HepG2 (cell line): ENCODE measurements around the gene TSC1. TPM values are rescaled to one million over a fixed set of nuclear protein-coding genes. Genes with fewer than 3 reads are reported as not detected.

ENCODE experiments used
- ATAC-seq: fragments of 200-7000 bp; cut with Tn5 transposase; 3 replicates; pipeline ENCODE4 v1.9.1; 2020; ENCODE audit warnings: mild to moderate bottlenecking, moderate library complexity
- BruUV-seq: library from RNA; stranded (reverse); fragments of 400-500 nt; replicated peaks from 2 replicates; lab custom pipeline; 2021; lab: Mats Ljungman, UMichigan
- CTCF ChIA-PET: fragments of 300-600 bp; formaldehyde crosslinking; extraction: SDS; loops from one replicate; lab custom pipeline; 2021; ENCODE audit warnings: low total read pairs, inconsistent platforms, low intra/inter-chr PET ratio; lab: Yijun Ruan, JAX
- POLR2A ChIA-PET: fragments of 350-600 bp; sonication (Branson Sonifier 250); formaldehyde crosslinking; loops from one replicate; lab custom pipeline; 2020; ENCODE audit warnings: antibody characterized with exemption, inconsistent platforms; lab: Yijun Ruan, JAX
- DNase-seq: peaks from one replicate; pipeline ENCODE4 v3.0.0-alpha.2; 2015; ENCODE audit warnings: low spot score
- FAIRE-seq: peaks from 3 replicates; lab custom pipeline; 2011; peaks lifted over from hg19 to GRCh38; lab: Jason Lieb, UNC
- H2AFZ ChIP-seq: one replicate; pipeline ENCODE4 v1.6.1; 2011; ENCODE audit warnings: low read length, inconsistent platforms
- H3K27ac ChIP-seq: fragments of 300-600 bp; 3 replicates; pipeline ENCODE4 v1.8.0; 2011; ENCODE audit warnings: mixed run types, mild to moderate bottlenecking, mixed read lengths, low read length, inconsistent platforms; ENCODE audit not compliant: insufficient read depth; ENCODE audit errors: extremely low read length
- H3K27me3 ChIP-seq, 2 experiments: fragments of 200-600 bp in 1 of 2; 2 replicates in 1 of 2; 3 replicates in 1 of 2; pipeline versions ENCODE4 v1.6.0 to v1.8.0; 2011; ENCODE audit warnings: low read length in 2 of 2, mild to moderate bottlenecking in 2 of 2, moderate library complexity in 2 of 2, inconsistent platforms in 1 of 2; ENCODE audit not compliant: insufficient read depth in 2 of 2, control insufficient read depth in 1 of 2
- H3K36me3 ChIP-seq, 2 experiments: fragments of 200-600 bp in 1 of 2; replicated peaks in 1 of 2; 2 replicates in 1 of 2; 3 replicates in 1 of 2; pipeline versions ENCODE4 v1.5.1 to v1.8.0; 2011; ENCODE audit warnings: low read length in 2 of 2, inconsistent platforms in 1 of 2; ENCODE audit not compliant: insufficient read depth in 2 of 2, control insufficient read depth in 1 of 2
- H3K4me1 ChIP-seq: 2 replicates; pipeline ENCODE4 v1.5.1; 2012; ENCODE audit warnings: low read length, inconsistent platforms; ENCODE audit not compliant: insufficient read depth
- H3K4me2 ChIP-seq: 2 replicates; pipeline ENCODE4 v1.6.0; 2011; ENCODE audit warnings: low read depth, low read length, inconsistent platforms
- H3K4me3 ChIP-seq, 3 experiments: fragments of 200-600 bp in 1 of 3; sonication (generic), shearing (Covaris generic) in 1 of 3; replicated peaks in 1 of 3; 2 replicates each; pipeline ENCODE4 v1.5.1; 2011 to 2016; ENCODE audit warnings: low read length in 3 of 3, inconsistent platforms in 2 of 3, low read depth in 2 of 3, mild to moderate bottlenecking in 2 of 3, control low read depth in 1 of 3, mixed read lengths in 1 of 3; ENCODE audit not compliant: insufficient read depth in 1 of 3
- H3K79me2 ChIP-seq: one replicate; pipeline ENCODE4 v1.6.1; 2011; ENCODE audit warnings: low read length, inconsistent platforms; ENCODE audit not compliant: insufficient read depth
- H3K9ac ChIP-seq: 2 replicates; pipeline ENCODE4 v1.6.0; 2011; ENCODE audit warnings: mild to moderate bottlenecking, low read depth, low read length, inconsistent platforms; ENCODE audit not compliant: insufficient read depth
- H3K9me3 ChIP-seq: 2 replicates; pipeline ENCODE4 v1.5.1; 2012; ENCODE audit warnings: mild to moderate bottlenecking, low read length
- H4K20me1 ChIP-seq: 2 replicates; pipeline ENCODE4 v1.6.0; 2011; ENCODE audit warnings: inconsistent platforms, mild to moderate bottlenecking, low read length, moderate library complexity; ENCODE audit not compliant: insufficient read depth
- ARID3A ChIP-seq: IDR thresholded peaks from 2 replicates; pipeline ENCODE4 v1.6.1; 2012; ENCODE audit warnings: low read depth, low read length, improper control_type of control experiment
- FOSL1 ChIP-seq: sonication (generic); formaldehyde crosslinking; IDR thresholded peaks from 2 replicates; pipeline ENCODE4 v1.9.0; 2021; ENCODE audit warnings: missing genetic modification reagents, borderline replicate concordance
- FOXO4 ChIP-seq: sonication (generic); formaldehyde crosslinking; conservative IDR thresholded peaks from 2 replicates; pipeline ENCODE4 v1.8.1; 2023; ENCODE audit warnings: missing genetic modification reagents
- HNRNPK ChIP-seq: fragments of 200-400 bp; formaldehyde crosslinking; IDR thresholded peaks from 2 replicates; pipeline ENCODE4 v1.6.1; 2018; ENCODE audit warnings: low read length, low read depth, moderate library complexity, mild to moderate bottlenecking; ENCODE audit not compliant: poor library complexity, severe bottlenecking
- MIER2 ChIP-seq: IDR thresholded peaks from 2 replicates; pipeline ENCODE4 v1.6.1; 2016; ENCODE audit warnings: missing biosample characterization, missing genetic modification reagents
- MZF1 ChIP-seq: sonication (generic); formaldehyde crosslinking; IDR thresholded peaks from 2 replicates; pipeline ENCODE4 v1.8.1; 2023; ENCODE audit warnings: mild to moderate bottlenecking, missing genetic modification reagents, borderline replicate concordance
- NFATC3 ChIP-seq: sonication (generic); formaldehyde crosslinking; IDR thresholded peaks from 2 replicates; pipeline ENCODE4 v1.5.1; 2020; ENCODE audit warnings: mild to moderate bottlenecking, missing genetic modification reagents
- NFRKB ChIP-seq: fragments of 450-650 bp; IDR thresholded peaks from 2 replicates; pipeline ENCODE4 v1.6.1; 2017
- PATZ1 ChIP-seq: sonication (generic); formaldehyde crosslinking; IDR thresholded peaks from 2 replicates; pipeline ENCODE4 v1.4.0; 2020; ENCODE audit warnings: missing genetic modification reagents
- RXRB ChIP-seq: IDR thresholded peaks from 2 replicates; pipeline ENCODE4 v1.6.1; 2016; ENCODE audit warnings: borderline replicate concordance, missing genetic modification reagents, missing compliant biosample characterization
- SALL1 ChIP-seq: sonication (generic); formaldehyde crosslinking; IDR thresholded peaks from 2 replicates; pipeline ENCODE4 v1.8.0; 2022; ENCODE audit warnings: mild to moderate bottlenecking, missing genetic modification reagents
- SUZ12 ChIP-seq: fragments of 150-350 bp; IDR thresholded peaks from 2 replicates; pipeline ENCODE4 v1.6.1; 2014; ENCODE audit warnings: low read depth, low read length
- ZBTB2 ChIP-seq: sonication (generic); formaldehyde crosslinking; IDR thresholded peaks from 2 replicates; pipeline ENCODE4 v1.8.0; 2022; ENCODE audit warnings: low read depth, missing genetic modification reagents
- ZNF101 ChIP-seq: sonication (generic); formaldehyde crosslinking; IDR thresholded peaks from 2 replicates; pipeline ENCODE4 v1.4.0; 2020; ENCODE audit warnings: mild to moderate bottlenecking, low read depth, missing genetic modification reagents, borderline replicate concordance
- ZNF224 ChIP-seq: sonication (generic); formaldehyde crosslinking; IDR thresholded peaks from 2 replicates; pipeline ENCODE4 v1.5.0; 2020; ENCODE audit warnings: mild to moderate bottlenecking, missing genetic modification reagents
- ZNF614 ChIP-seq: IDR thresholded peaks from 2 replicates; pipeline ENCODE4 v1.6.1; 2018; ENCODE audit warnings: missing biosample characterization, missing genetic modification reagents, inconsistent platforms, borderline replicate concordance
- ZNF891 ChIP-seq: sonication (generic); formaldehyde crosslinking; IDR thresholded peaks from 2 replicates; pipeline ENCODE4 v1.5.0; 2020; ENCODE audit warnings: mild to moderate bottlenecking, missing genetic modification reagents
- ZSCAN12 ChIP-seq: sonication (generic); formaldehyde crosslinking; IDR thresholded peaks from 2 replicates; pipeline ENCODE4 v1.9.0; 2021; ENCODE audit warnings: mild to moderate bottlenecking, missing genetic modification reagents
- WGBS: methylation state at CpG from one replicate; pipeline ENCODE4 v1.1.6; 2017; ENCODE audit warnings: low lambda C conversion rate; 5-methylcytosine and 5-hydroxymethylcytosine counted together
- in situ Hi-C: cut with HindIII; loops from 2 replicates; pipeline ENCODE4 v1.10.0; 2017; ENCODE audit warnings: low pct_unique_long_range_greater_than_20kb; ENCODE audit not compliant: extremely low pct_ligation_motif_present
- intact Hi-C: fragments of 100-400 bp; cut with micrococcal nuclease; formaldehyde crosslinking; loops from one replicate; pipeline ENCODE4 v1.10.0; 2022; ENCODE audit not compliant: unreplicated experiment
- polyA plus RNA-seq, 8 experiments: library from polyadenylated mRNA; depleted of rRNA in 3 of 8; stranded (reverse) in 7 of 8; unstranded in 1 of 8; fragments of >200 nt; fragmentation: Illumina TruSeq in 4 of 8; extraction: Trizol in 4 of 8; gene quantifications; 2 replicates each; pipeline versions ENCODE4 v1.2.1 to v1.2.3, GENCODE V29; 2011 to 2016; ENCODE audit warnings: low read depth in 4 of 8, missing spikeins in 1 of 8, mixed read lengths in 1 of 8; ENCODE audit not compliant: insufficient read depth in 1 of 8
- total RNA-seq, 5 experiments: library from RNA; depleted of rRNA; stranded (reverse); fragments of >200 nt; fragmentation: Illumina TruSeq; extraction: Trizol; gene quantifications; 2 replicates each; pipeline ENCODE4 v1.2.3, GENCODE V29; 2016; ENCODE audit warnings: low read depth in 1 of 5

The TSC1 gene
- total and polyA plus RNA-seq, 2 of the 13 experiments (the other 11 are each of a cell fraction or from before 2014, with no cell fraction given) = 31.6 to 66.1 TPM

- ATAC-seq = no peak
- no peak for DNase-seq
- Histone ChIP-seq H3K4me3 (no peak overlapping the region), H3K4me1 (0 out of 2 replicates have a peak, but pooled peaks cover 6% of the 10 kb centered on the region), H3K79me2 (no peaks in the 10 kb centered on the region), H3K27ac (no peak overlapping the region), H4K20me1 (no peaks in the 10 kb centered on the region), H3K36me3 (no peaks in the 10 kb centered on the region), H3K9ac (no peak overlapping the region), H3K4me2 (no peak overlapping the region; the same call in 1 of the 2 replicates), H2AFZ (no peak overlapping the region), H3K9me3 (no peaks in the 10 kb centered on the region), H3K27me3 (peaks cover 1 to 34% of the 10 kb centered on the region in 2 experiments; a peak in 3 of 5 replicates)
- ChIA-PET POLR2A (no interaction called here), CTCF (no interaction called here)
- WGBS = 46% methylated on average over 16 of the region's 16 CpGs
- FAIRE-seq = no peak
- TF ChIP-seq MIER2 (CRISPR knock-in tag) (no peak), FOXO4 (CRISPR knock-in tag) (no peak), ZSCAN12 (CRISPR knock-in tag) (no peak), ARID3A (no peak), ZBTB2 (CRISPR knock-in tag) (no peak), PATZ1 (CRISPR knock-in tag) (no peak), SUZ12 (no peak), FOSL1 (CRISPR knock-in tag) (no peak), NFRKB (no peak), HNRNPK (no peak), SALL1 (no peak), MZF1 (CRISPR knock-in tag) (no peak), NFATC3 (no peak), ZNF891 (CRISPR knock-in tag) (no peak), ZNF101 (CRISPR knock-in tag) (no peak), ZNF614 (CRISPR knock-in tag) (no peak), ZNF224 (no peak), RXRB (CRISPR knock-in tag) (no peak)
- no TSS peak for BruUV-seq
- intact Hi-C loops (loop anchor here (10.0 kb wide), 1 partner anchor 156 kb away; no protein-coding TSS in a partner anchor), in situ Hi-C loops (no loop called here)
These were observed 26.1 kb upstream of the TSC1 start for GRCh38 chr9:132970324-132971062.
